CD8-positive, alpha-beta memory T cell (primary cell): Measurements from ENCODE around the gene DTD1. TPM values are rescaled to one million over a fixed set of nuclear protein-coding genes. Genes with fewer than 3 reads are reported as not detected.

ENCODE experiments used
- CTCF ChIA-PET: fragments of 350-600 bp; sonication (Branson Sonifier 250); formaldehyde crosslinking; loops from one replicate; lab custom pipeline; 2021; ENCODE audit warnings: antibody characterized with exemption; lab: Charles Lee
- POLR2A ChIA-PET: fragments of 350-600 bp; sonication (Branson Sonifier 250); formaldehyde crosslinking; loops from one replicate; lab custom pipeline; 2021; ENCODE audit warnings: antibody characterized with exemption; lab: Charles Lee
- DNase-seq, 5 donors: peaks; one replicate each; pipeline versions ENCODE4 v3.0.0 to v3.0.0-alpha.2; 2020 to 2022; ENCODE audit warnings: mixed read lengths in 1 of 5
- H3K27ac ChIP-seq: one replicate; pipeline ENCODE4 v1.7.0; 2013; ENCODE audit warnings: low read depth, mild to moderate bottlenecking, low read length, moderate library complexity
- H3K27me3 ChIP-seq: 2 replicates; pipeline ENCODE4 v1.7.0; 2013; ENCODE audit warnings: low read length, mild to moderate bottlenecking; ENCODE audit not compliant: insufficient read depth, poor library complexity, severe bottlenecking
- H3K36me3 ChIP-seq: 2 replicates; pipeline ENCODE4 v1.7.0; 2013; ENCODE audit warnings: mild to moderate bottlenecking, low read length, moderate library complexity; ENCODE audit not compliant: insufficient read depth
- H3K4me1 ChIP-seq: 2 replicates; pipeline ENCODE4 v1.7.0; 2013; ENCODE audit warnings: mild to moderate bottlenecking, low read length, moderate library complexity; ENCODE audit not compliant: insufficient read depth
- H3K4me3 ChIP-seq: 2 replicates; pipeline ENCODE4 v1.7.0; 2013; ENCODE audit warnings: mild to moderate bottlenecking, low read length
- H3K9me3 ChIP-seq: 2 replicates; pipeline ENCODE4 v1.7.0; 2013; ENCODE audit warnings: mild to moderate bottlenecking, low read length
- H3K27ac Mint-ChIP-seq, 8 donors: one replicate each; pipeline ENCODE4 v1.8.0; 2020 to 2021; ENCODE audit warnings: mixed read lengths in 8 of 8, mild to moderate bottlenecking in 6 of 8, inconsistent platforms in 3 of 8, moderate library complexity in 3 of 8
- H3K27me3 Mint-ChIP-seq, 2 donors: one replicate each; pipeline ENCODE4 v1.8.0; 2020 to 2021; ENCODE audit warnings: mixed read lengths in 2 of 2, mild to moderate bottlenecking in 1 of 2, moderate library complexity in 1 of 2
- H3K36me3 Mint-ChIP-seq, 3 donors: one replicate each; pipeline ENCODE4 v1.8.0; 2020 to 2021; ENCODE audit warnings: mixed read lengths in 3 of 3, inconsistent platforms in 1 of 3, mild to moderate bottlenecking in 1 of 3
- H3K4me1 Mint-ChIP-seq, 3 donors: one replicate each; pipeline ENCODE4 v1.8.0; 2020 to 2021; ENCODE audit warnings: mixed read lengths in 3 of 3, inconsistent platforms in 1 of 3, mild to moderate bottlenecking in 1 of 3
- H3K4me3 Mint-ChIP-seq, 7 donors: one replicate each; pipeline ENCODE4 v1.8.0; 2020 to 2021; ENCODE audit warnings: mixed read lengths in 7 of 7, mild to moderate bottlenecking in 6 of 7, moderate library complexity in 4 of 7, inconsistent platforms in 2 of 7
- H3K9me3 Mint-ChIP-seq, 5 donors: one replicate each; pipeline ENCODE4 v1.8.0; 2020 to 2022; ENCODE audit warnings: mixed read lengths in 5 of 5, mild to moderate bottlenecking in 3 of 5, moderate library complexity in 2 of 5, inconsistent platforms in 1 of 5
- polyA plus RNA-seq: library from polyadenylated mRNA; unstranded; fragments of 300-500 nt; fragmentation: Illumina TruSeq; gene quantifications from one replicate; pipeline ENCODE4 v1.2.3, GENCODE V29; 2021
- total RNA-seq, 2 experiments: library from RNA; stranded (reverse); gene quantifications; one replicate each; pipeline ENCODE4 v1.2.3, GENCODE V29; 2021

The DTD1 gene
- total and polyA plus RNA-seq, 3 experiments from 2014 or later, result 59.6 to 60.8 (median 60.2) TPM

- DNase-seq, result no peak
- Mint-ChIP-seq H3K9me3 (no peaks in the 10 kb centered on the region), H3K4me1 (peaks cover 8 to 24% (median 17%) of the 10 kb centered on the region in 3 donors), H3K36me3 (peaks cover 0 to 10% (median 7%) of the 10 kb centered on the region in 3 donors), H3K27me3 (peaks cover 0 to 1% of the 10 kb centered on the region in 2 donors), H3K4me3 (no peak overlapping the region), H3K27ac (peak overlapping the region in 1 of 8 donors; percentile 84)
- ChIA-PET POLR2A (no interaction called here), CTCF (interaction anchor here (1.7 kb wide), 1 partner anchor 14 kb away, joined by 3 read pairs; no protein-coding TSS in a partner anchor)
- H3K4me1 ChIP-seq, result no peaks in the 10 kb centered on the region
- H3K27me3 ChIP-seq, result no peaks in the 10 kb centered on the region
- H3K36me3 ChIP-seq, result no peaks in the 10 kb centered on the region
- H3K9me3 ChIP-seq, result no peaks in the 10 kb centered on the region
- H3K27ac ChIP-seq, result no peak overlapping the region
- no peak overlapping the region for H3K4me3 ChIP-seq
These were observed 96.0 kb downstream of the DTD1 start for GRCh38 chr20:18683839-18684238.

DNA sequence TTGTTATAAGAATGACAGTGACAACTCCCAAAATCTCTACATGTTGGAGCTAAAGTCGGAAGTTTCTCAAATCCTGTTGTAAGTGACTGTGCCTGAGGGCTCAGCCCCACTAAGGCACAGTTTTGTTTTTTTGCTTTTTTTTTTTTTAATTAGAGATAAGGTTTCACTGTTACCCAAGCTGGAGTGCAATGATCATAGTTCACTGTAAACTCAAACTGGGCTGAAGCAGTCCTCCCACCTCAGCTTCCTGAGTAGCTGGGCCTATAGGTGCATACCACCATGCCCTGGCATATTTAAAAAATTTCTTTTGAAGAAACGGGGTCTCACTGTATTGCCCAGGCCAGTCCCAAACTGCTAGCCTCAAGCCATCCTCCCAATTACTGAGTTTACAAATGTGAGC, 96.9 kb downstream of the DTD1 start:
- Histone ChIP-seq H3K27me3 (no peaks in the 10 kb centered on the region), H3K9me3 (no peaks in the 10 kb centered on the region), H3K36me3 (no peaks in the 10 kb centered on the region), H3K4me1 (no peaks in the 10 kb centered on the region), H3K27ac (no peak overlapping the region), H3K4me3 (no peak overlapping the region)
- no peaks in the 10 kb centered on the region for H3K9me3 Mint-ChIP-seq
- peak overlapping the region in 1 of 8 donors; percentile 43 for H3K27ac Mint-ChIP-seq
- H3K36me3 Mint-ChIP-seq, result peaks cover 0 to 7% (median 4%) of the 10 kb centered on the region in 3 donors
- POLR2A ChIA-PET, result no interaction called here
- peaks cover 7 to 16% (median 12%) of the 10 kb centered on the region in 3 donors for H3K4me1 Mint-ChIP-seq
- H3K4me3 Mint-ChIP-seq, result no peak overlapping the region
- no peak for DNase-seq
- H3K27me3 Mint-ChIP-seq, result peaks cover 0 to 1% of the 10 kb centered on the region in 2 donors
- CTCF ChIA-PET, result interaction anchor here (1.7 kb wide), 1 partner anchor 15 kb away, joined by 3 read pairs; no protein-coding TSS in a partner anchor

GRCh38 chr20:18685406-18685805, 97.6 kb downstream of the DTD1 start:
- H3K4me1 Mint-ChIP-seq, result peaks cover 8 to 19% (median 16%) of the 10 kb centered on the region in 3 donors
- POLR2A ChIA-PET, result no interaction called here
- Histone ChIP-seq H3K27ac (no peak overlapping the region), H3K9me3 (no peaks in the 10 kb centered on the region), H3K4me3 (no peak overlapping the region), H3K36me3 (no peaks in the 10 kb centered on the region), H3K4me1 (no peaks in the 10 kb centered on the region), H3K27me3 (no peaks in the 10 kb centered on the region)
- H3K27me3 Mint-ChIP-seq, result peaks cover 0 to 1% of the 10 kb centered on the region in 2 donors
- H3K9me3 Mint-ChIP-seq, result no peaks in the 10 kb centered on the region
- no peak overlapping the region for H3K4me3 Mint-ChIP-seq
- no peak overlapping the region for H3K27ac Mint-ChIP-seq
- no peak for DNase-seq
- H3K36me3 Mint-ChIP-seq, result peaks cover 0 to 7% (median 4%) of the 10 kb centered on the region in 3 donors
- CTCF ChIA-PET, result no interaction called here

- Histone ChIP-seq H3K27ac (no peak overlapping the region), H3K9me3 (no peaks in the 10 kb centered on the region), H3K4me1 (no peaks in the 10 kb centered on the region), H3K27me3 (no peaks in the 10 kb centered on the region), H3K4me3 (no peak overlapping the region), H3K36me3 (no peaks in the 10 kb centered on the region)
- peaks cover 9 to 20% (median 17%) of the 10 kb centered on the region in 3 donors for H3K4me1 Mint-ChIP-seq
- ChIA-PET CTCF (interaction anchor here (1.1 kb wide), 1 partner anchor 169 kb away, joined by 4 read pairs; no protein-coding TSS in a partner anchor), POLR2A (no interaction called here)
- H3K36me3 Mint-ChIP-seq, result peaks cover 0 to 4% (median 0%) of the 10 kb centered on the region in 3 donors
- H3K4me3 Mint-ChIP-seq, result no peak overlapping the region
- no peaks in the 10 kb centered on the region for H3K9me3 Mint-ChIP-seq
- DNase-seq, result no peak
- H3K27ac Mint-ChIP-seq, result peak overlapping the region in 2 of 8 donors; percentile 3 to 6
- H3K27me3 Mint-ChIP-seq, result peaks cover 0 to 1% of the 10 kb centered on the region in 2 donors
These were observed 98.8 kb downstream of the DTD1 start for GRCh38 chr20:18686696-18687095.

DNA sequence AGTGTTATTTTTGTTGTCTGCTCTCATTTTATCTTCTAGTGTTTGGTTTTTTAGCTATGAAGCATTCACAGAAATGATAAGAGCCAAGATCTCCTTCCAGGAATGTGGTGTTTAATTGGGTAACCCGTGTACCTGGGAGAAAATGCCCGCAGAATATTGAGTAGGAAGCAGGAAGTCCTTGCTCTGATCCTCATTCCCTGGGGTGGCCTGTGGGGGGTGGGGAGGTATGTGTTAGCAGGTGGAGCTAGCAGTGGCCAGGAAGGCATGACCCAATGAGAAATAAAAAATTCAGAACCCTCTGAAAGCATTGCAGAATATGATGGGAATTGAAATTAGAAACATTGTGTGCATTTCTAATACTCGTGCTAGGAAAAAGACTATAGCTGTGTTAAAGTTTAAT, 100.8 kb downstream of the DTD1 start:
- DNase-seq, result no peak
- Mint-ChIP-seq H3K36me3 (peaks cover 0 to 8% (median 3%) of the 10 kb centered on the region in 3 donors), H3K27me3 (peaks cover 0 to 1% of the 10 kb centered on the region in 2 donors), H3K4me3 (no peak overlapping the region), H3K27ac (no peak overlapping the region), H3K4me1 (peaks cover 11 to 20% (median 17%) of the 10 kb centered on the region in 3 donors), H3K9me3 (no peaks in the 10 kb centered on the region)
- POLR2A ChIA-PET, result no interaction called here
- no peaks in the 10 kb centered on the region for H3K36me3 ChIP-seq
- no peaks in the 10 kb centered on the region for H3K4me1 ChIP-seq
- H3K9me3 ChIP-seq, result no peaks in the 10 kb centered on the region
- no peaks in the 10 kb centered on the region for H3K27me3 ChIP-seq
- no peak overlapping the region for H3K27ac ChIP-seq
- H3K4me3 ChIP-seq, result no peak overlapping the region
- CTCF ChIA-PET, result no interaction called here

DNA sequence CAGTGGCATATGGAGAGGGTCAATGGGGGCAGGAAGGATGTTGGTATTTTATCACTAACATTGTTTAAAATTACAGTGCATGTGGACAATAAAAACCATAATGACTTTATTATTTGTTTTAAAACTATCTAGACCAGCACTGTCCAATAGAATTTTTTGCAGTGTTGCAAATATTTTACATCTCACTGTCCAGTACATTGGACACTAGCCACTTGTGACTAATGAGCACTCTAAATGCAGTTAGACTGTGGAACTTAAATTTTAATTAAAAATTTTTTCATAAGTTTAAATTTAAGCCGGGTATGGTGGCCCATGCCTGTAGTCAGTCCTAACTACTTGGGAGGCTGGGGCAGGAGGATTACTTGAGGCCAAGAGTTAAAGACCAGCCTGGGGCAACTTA, 101.7 kb downstream of the DTD1 start:
- H3K36me3 Mint-ChIP-seq, result peaks cover 0 to 8% (median 3%) of the 10 kb centered on the region in 3 donors
- H3K36me3 ChIP-seq, result no peaks in the 10 kb centered on the region
- DNase-seq, result no peak
- no peak overlapping the region for H3K4me3 Mint-ChIP-seq
- CTCF ChIA-PET, result no interaction called here
- no peaks in the 10 kb centered on the region for H3K27me3 ChIP-seq
- H3K9me3 Mint-ChIP-seq, result no peaks in the 10 kb centered on the region
- H3K9me3 ChIP-seq, result no peaks in the 10 kb centered on the region
- POLR2A ChIA-PET, result no interaction called here
- H3K4me1 Mint-ChIP-seq, result peaks cover 11 to 18% (median 17%) of the 10 kb centered on the region in 3 donors
- H3K27me3 Mint-ChIP-seq, result peaks cover 0 to 1% of the 10 kb centered on the region in 2 donors
- H3K4me1 ChIP-seq, result no peaks in the 10 kb centered on the region
- no peak overlapping the region for H3K4me3 ChIP-seq
- no peak overlapping the region for H3K27ac Mint-ChIP-seq
- H3K27ac ChIP-seq, result no peak overlapping the region

DNA sequence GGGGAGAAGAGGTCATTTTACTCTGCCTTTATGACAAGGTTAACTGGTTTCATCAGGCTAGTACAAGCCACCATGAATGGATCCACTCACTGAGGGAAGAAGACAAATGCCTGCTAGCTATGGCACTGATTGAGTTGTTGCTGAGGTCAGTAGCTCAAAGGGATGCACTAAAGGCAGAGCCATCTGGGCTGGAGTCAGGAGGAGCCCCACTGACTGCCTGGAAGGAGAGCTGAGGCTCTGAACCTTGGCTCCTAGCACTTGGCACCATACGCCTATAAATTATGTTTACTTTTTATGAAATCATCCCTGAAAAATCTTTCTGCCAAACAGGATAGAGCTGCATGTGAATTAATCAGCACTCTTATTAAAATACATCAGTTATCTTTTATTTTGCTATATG, 104.6 kb downstream of the DTD1 start:
- H3K27ac ChIP-seq, result no peak overlapping the region
- H3K27me3 ChIP-seq, result no peaks in the 10 kb centered on the region
- H3K36me3 ChIP-seq, result no peaks in the 10 kb centered on the region
- Mint-ChIP-seq H3K27me3 (no peaks in the 10 kb centered on the region), H3K27ac (no peak overlapping the region), H3K36me3 (peaks cover 5 to 6% (median 5%) of the 10 kb centered on the region in 3 donors), H3K4me3 (no peak overlapping the region), H3K4me1 (peaks cover 7 to 16% (median 8%) of the 10 kb centered on the region in 3 donors), H3K9me3 (no peaks in the 10 kb centered on the region)
- H3K4me3 ChIP-seq, result no peak overlapping the region
- no peaks in the 10 kb centered on the region for H3K9me3 ChIP-seq
- ChIA-PET CTCF (interaction anchor here (1.0 kb wide), 1 partner anchor 101 kb away, joined by 3 read pairs; no protein-coding TSS in a partner anchor), POLR2A (no interaction called here)
- DNase-seq, result no peak
- no peaks in the 10 kb centered on the region for H3K4me1 ChIP-seq

DNA sequence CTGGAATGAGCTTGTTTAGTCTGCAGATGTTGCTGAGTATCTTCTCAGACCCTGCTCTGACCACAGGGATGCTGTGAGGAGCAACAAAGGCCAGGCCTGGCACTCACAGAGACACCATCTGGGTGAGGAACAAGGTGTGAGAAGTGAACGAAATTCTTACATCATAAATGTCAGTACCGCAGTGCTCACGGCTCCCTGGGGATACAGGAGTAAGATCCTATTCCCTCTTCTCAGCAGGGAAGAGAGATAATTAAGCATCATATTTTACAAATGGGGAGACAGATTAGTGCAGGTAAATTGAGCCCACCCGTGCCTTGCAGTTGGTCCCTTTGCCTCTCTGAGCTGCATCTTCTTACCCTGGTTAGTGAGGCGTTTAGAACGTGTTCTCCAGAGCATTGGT, 106.2 kb downstream of the DTD1 start:
- Histone ChIP-seq H3K4me3 (no peak overlapping the region), H3K4me1 (no peaks in the 10 kb centered on the region), H3K27ac (no peak overlapping the region), H3K27me3 (no peaks in the 10 kb centered on the region), H3K36me3 (no peaks in the 10 kb centered on the region), H3K9me3 (no peaks in the 10 kb centered on the region)
- POLR2A ChIA-PET, result no interaction called here
- Mint-ChIP-seq H3K36me3 (peaks cover 5 to 12% (median 7%) of the 10 kb centered on the region in 3 donors), H3K4me1 (peaks cover 6 to 11% (median 8%) of the 10 kb centered on the region in 3 donors), H3K27me3 (no peaks in the 10 kb centered on the region), H3K9me3 (no peaks in the 10 kb centered on the region), H3K27ac (no peak overlapping the region), H3K4me3 (no peak overlapping the region)
- DNase-seq, result no peak
- CTCF ChIA-PET, result no interaction called here
